ENCODE data around the gene KCTD5.
"Not testable (repeated sequence)": the region's sequence is repeated elsewhere in the genome, so short reads cannot be mapped to it uniquely, and the experiment has no call there.

The KCTD5 gene

DNA sequence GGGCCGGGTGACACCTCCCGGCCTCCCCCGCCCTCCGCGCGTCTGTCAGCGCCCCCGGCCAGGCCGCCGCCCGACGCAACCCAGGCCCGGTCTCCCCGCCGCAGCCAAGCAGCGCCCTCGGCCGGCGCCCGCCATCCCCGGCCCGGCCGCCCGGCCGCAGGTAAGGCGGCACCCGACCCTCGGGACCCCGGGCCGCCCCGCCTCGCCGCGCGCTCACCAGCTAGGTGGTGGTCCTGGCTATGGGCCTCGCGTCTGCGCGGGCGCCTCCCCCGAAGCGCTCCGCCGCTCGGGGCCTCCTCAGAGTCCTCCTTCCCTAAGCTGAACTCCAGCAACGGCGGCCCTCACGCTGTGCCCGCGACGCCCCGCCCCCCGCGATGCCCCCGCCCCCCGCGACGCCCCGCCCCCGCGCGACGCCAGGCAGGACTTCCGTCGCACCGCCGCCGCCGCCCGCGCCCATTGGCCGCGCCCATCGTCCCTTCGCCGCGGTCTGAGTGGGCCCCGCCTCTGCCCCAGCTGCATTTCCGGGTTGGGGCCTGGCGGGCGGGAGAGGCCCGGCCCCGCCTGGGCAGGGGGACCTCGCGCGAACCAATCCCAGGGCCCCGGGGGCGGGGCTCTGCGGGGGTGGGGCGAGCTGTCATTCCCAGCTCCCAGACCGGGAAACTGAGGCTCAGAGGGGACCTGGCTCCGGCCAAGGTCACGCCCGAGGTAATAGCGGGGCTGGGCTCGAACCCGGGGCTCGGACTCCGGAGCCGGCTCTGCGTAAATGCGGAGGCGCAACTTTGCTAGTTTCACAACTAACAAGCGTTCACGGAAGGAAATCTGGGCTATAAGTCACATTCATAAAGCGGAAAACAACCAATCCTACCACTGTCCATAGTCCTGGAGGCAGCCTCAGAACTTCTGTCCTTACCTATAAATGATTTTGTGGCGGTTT, 9.0 kb upstream of the KCTD5 start:
- peak; percentile 70 to 93 for DNase-seq

DNA sequence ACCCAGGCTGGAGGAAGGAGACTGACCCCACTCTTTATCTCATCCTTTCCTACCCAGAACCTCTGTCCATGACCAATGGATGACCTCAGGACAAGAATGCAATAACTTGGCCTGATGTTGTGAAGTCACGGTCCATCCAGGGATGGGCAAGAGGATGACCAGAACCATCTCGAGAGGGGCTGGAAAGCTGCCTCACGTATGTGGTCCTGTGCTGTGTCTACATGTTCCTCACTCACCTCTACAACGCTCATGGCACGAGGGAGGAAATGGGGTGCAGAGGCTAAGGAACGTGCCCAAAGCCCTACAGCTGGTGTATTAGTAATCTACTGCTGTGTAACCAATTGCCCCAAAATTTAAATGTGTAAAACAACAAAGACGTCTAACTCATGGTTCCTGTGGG, 7.3 kb upstream of the KCTD5 start:
- no peak for DNase-seq

DNA sequence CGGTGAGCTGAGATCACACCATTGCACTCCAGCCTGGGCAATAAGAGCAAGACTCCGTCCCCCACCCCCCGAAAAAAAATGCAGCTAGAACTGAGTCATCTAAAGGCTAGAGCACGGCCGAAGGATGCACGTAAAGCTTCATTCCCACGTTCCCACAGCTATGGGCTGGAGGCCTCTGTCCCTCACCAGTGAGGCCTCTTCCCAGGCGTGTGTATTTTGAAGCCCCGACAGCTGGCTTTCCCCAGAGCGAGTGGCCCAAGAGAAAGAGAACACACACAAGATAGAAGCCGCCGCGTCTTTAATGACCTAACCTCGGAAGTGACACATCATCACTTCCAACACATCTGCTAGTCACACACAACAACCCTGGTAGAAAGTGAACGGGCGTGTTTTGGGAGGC, 6.6 kb upstream of the KCTD5 start:
- no peak for DNase-seq

DNA sequence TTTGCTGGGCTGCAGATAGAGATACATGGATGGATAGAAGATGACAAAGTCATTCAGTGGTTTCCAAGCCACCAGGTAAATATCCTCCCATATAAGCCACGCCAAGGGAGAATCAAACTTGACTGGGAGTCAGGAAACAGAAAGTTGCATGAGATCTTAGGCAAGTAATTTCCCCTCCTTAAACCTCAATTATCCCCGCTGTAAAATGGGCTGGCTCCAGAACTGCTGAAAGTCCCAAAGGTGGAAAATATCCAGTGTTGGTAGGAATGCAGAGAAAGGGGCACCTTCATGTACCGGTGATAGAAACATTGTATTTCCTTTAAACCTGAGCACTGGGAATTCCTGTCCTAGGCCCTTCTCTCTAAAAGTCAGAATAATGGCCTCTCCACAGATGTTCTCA, 5.4 kb upstream of the KCTD5 start:
- not testable (repeated sequence) for DNase-seq

DNA sequence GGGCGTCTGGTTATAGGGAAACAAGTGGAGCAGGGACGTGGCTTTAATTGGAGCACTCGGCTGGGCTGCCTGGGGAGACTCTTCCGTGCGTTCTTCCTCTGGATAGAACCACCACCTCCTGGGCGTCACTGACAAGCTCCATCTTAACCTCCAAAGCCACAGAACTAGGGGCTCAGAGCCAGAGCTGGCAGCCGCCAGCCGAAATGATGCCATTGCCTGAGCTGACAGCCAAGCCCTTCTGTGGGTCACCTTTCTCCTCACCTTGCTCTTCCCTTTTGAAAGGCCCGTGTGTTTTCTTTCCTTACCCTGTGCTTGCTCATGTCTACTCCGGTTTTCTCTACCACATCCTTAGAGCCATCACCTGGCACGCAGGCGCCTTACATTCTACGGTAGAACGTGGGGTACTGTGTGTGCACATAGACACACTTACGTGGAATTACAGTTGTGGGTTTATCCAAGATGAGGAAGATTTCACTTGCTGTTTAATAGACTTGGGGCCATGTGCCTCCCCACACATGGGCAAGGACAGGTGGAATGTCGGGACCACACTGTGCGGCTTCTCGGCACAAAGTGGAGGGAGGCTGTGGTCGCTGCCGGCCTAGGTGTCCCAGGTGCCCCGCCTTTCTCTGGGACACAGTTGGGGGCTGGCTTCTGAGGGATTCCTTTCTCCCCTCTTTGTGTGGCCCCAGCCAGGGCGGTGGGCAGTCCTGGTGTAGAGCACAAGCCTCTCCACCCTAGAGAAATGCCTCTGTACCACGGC, 3.9 kb upstream of the KCTD5 start:
- not testable (repeated sequence) for DNase-seq

DNA sequence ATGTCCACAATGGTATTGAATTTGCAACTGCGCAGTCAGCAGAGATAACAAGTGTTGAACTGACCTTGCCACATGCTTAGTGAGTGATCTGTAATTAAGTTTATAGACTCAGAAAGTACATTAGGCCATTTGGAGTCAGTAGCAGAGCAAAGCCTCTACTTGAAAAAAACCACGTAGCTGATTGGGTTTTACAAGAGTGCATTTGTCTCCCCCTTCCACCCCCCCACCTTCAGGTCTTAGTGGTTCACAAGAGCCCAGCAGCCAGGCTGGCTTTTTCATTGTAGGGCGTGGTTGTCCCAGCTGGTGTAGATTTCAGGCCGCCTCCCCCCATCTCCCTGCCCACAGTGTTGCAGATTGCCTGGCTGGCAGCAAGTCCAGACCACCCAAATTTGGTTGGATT, 2.4 kb upstream of the KCTD5 start:
- not testable (repeated sequence) for DNase-seq

DNA sequence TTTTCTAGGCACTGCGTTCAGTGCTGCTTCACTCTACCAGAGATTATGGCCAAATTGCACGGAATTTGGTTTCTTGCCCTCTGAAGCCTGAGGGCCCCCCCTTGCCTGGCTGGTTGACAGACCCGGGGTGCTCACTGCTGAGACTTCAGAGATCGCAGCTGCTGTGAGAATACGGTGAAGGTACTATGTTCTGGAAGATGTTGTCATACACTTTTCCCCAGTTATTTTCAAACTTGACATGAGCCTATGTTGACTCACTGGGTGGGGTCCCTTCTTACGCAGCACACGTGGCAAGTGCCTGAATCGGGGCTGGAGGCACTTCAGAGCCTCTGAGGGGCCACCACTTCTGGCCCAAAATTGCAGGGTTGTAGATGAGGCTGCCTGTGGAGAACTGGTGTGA, 2.0 kb upstream of the KCTD5 start:
- DNase-seq, result not testable (repeated sequence)

DNA sequence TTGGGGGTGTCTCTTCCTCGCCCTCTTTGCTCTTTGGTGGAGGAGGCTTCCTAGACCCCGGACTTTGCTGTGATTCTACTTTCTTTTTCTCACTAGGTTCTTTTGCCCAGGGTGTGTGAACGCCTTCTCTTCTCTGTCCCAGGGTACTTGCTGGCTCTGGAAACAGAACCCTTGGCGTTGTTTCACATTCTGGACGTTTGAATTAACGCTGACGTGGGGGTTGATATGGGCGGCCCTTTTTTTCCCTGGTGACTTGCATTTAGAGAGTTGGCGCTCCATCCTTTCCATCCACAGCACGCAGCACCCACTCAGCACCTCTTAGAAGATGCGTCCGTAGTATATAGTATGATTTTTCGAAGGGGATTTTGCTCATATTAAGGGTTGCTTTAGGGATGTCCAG, 718 bp downstream of the KCTD5 start:
- not testable (repeated sequence) for DNase-seq

DNA sequence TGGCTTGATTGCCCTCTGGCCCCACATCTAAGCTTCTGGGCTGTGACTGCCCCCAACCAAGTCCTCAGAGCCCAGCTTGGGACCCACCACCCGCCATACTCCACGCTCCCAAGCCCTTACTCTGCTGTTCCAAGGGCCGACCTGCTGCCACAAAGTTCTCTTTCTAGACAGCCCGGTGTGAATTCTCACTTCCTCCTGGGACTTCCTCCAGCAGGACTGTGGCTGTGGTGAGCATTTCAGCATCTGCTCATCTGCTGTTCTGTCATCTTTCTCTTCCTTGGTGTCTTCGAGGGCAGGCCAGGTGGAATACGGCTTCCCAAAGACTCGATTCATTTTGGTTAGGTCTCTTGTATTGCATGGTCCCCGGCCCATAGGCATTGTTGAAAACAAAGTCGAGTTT, 3.8 kb downstream of the KCTD5 start:
- not testable (repeated sequence) for DNase-seq

DNA sequence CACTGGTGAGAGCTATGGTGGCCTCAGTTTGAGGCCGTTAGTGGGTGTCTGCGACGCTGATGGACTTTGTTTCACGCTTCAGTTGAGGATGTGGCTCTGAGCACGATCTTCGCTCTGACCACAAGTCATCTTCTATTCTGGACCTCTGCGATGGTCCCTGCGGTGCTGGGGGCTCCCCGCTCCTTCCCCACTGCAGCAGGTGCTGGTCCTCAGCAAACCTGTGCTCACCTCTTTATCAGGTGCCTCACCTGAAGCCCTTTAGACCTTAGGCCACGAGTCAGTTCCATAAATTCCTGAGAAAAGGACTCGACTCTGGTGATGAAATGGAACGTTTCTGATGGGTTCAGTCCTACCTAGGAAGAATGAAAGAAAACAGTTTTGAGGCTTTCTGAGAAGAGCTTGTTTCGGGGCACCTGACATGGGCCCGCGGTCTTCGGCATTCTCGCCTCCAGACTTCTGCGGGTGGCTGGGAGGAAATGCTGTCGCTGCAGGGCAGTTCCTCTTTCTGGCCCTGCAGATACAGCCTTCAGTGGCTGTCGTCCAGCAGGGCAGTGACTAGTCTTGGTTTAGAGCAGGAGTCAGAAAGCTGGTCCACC, 4.7 kb downstream of the KCTD5 start:
- DNase-seq, result no peak

DNA sequence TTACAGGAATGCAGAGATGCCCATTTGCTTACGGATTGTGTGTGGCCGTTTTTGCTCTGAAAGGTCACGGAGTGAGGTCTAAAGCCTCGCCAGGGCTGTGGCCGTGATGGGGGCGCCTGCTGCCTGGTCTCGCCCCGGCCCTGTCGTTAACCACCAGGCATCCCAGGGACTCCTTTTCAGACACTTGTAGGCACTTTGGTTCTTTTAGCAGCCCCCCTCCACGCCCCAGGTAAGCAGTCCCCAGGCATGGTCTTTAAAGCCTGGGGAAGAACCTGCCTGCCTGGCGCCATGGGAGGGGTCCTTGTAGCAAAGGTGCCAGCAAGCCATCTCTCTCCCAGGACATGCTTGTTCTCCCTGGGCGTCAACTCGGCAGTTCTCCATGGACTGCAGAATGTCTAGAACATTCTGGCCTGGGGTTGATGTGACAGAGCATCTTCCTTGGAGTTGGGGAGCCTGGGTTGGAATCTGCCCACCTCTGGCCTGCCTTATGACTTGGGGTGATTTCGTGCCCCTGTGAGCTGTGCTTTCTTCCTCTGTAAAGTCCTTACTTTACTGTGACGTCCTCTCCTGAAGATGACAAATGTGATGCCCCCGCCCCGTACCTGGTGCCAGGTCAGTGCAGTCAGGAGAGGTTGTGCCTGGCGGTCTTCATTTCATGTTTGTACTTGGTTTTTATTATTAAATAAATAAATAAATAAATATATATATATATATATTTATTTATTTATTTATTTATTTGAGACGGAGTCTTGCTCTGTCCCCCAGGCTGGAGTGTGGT, 5.4 kb downstream of the KCTD5 start:
- no peak for DNase-seq

DNA sequence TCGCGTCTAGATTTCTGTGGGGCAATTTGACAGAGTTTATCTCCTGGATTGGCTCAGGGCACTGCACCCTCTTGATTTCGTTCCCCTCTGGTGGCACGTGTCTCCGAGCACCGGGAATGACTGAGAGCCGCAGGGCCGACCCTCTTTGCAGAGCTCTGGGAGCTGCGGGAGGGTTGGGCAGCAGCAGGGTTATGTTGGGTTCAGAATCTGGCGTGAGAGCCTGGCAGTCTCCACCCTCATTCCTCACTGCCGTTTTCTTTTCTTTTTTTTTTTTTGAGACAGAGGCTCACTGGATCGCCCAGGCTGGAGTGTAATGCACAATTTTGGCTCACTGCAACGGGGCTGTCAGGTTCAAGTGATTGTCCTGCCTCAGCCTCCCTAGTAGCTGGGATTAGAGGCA, 7.1 kb downstream of the KCTD5 start:
- DNase-seq, result not testable (repeated sequence)

DNA sequence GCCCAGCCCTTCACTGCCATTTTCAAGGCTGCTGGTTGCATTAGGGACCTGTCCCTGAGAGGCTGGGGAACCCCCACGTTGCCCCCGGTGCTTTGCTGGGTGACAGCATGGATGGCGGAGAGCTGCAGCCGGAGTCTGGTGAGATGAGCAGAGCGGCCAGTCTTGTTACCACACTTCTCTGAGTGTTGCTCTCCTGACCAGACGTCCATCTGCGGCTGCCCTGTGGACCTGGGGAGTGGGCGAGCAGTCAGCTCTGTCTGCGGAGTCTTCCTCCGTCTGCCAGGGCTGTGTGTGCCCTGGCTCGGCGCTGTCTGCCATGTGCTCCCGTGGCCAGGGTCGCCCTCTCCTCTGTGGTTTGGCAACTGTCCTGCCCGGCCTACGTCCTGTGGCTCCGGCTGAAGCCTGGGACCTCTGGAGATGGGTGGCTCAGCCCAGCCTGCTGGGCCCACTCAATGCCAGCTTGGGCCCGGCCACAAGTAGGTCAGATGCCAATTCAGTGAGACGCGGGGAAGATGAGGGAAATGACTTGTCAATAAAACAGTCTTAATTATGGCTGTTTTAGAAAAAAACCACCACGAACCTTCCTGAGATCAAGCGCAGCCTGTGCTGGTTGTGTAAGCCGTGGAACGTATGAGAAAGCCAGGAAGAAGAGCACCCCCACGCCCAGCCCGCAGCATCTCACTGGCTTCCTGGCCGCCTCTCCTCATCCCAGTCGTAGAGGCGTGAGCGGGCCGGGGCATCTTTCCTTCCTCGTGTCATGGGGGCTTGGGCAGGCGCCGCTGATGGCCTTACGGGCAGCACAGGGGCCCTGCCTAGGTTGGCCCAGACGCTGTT, 7.9 kb downstream of the KCTD5 start:
- DNase-seq, result no peak

DNA sequence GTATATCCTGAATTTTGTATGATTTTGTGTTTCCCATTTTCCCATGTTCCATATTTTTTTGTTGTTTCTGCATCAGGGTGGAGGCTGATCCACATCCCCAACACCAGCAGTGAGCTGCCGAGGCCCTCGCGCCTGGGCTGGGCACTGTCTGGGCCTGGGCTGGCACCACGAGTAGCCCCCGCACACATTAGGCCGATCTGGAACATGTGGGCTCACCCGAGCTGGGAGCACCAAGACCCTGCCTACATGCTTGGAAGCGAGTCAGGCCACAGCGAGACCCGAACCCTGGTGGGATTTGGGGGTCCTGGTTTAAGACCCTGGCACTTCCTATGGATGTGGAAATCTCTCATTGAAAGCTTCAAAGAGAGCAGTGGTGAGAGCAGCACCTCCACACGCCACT, 8.5 kb downstream of the KCTD5 start:
- DNase-seq, result no peak

DNA sequence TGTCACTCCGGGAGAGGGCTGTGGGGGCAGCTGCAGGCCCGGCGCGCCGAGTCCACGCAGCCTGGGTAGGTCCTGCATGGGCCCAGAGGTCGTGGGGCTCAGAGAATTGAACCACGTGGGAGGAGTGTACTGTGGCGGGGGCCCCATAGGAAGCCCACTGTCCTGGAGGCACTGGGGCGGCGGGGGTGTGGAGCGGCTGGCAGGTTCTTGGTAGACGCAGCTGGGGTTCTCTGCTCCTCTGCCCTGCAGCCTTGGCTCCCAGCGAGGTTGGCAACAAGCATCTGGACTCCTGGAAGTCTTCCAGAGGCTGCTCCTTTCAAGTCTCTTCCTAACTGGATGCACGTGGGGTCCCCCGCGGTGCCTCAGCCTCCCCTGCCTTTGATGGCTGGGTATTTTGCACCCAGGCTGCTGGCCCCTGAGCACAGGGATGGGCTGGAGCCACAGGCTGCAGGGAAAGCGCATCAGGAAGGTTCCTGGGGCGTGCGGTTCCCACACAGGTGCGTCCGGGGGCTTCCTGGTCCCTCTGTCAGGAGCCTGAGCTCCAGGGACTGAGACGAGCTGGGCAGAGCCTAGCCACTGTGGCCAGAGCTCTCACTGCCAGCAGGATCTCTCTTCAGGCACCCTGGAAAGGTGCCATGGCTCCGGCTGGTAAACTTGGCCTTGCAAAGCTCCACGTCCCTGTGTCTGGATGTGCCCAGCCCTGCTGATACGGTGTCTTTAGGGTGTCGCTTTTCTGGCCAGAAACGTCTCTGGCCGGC, 9.3 kb downstream of the KCTD5 start:
- DNase-seq, result no peak

DNA sequence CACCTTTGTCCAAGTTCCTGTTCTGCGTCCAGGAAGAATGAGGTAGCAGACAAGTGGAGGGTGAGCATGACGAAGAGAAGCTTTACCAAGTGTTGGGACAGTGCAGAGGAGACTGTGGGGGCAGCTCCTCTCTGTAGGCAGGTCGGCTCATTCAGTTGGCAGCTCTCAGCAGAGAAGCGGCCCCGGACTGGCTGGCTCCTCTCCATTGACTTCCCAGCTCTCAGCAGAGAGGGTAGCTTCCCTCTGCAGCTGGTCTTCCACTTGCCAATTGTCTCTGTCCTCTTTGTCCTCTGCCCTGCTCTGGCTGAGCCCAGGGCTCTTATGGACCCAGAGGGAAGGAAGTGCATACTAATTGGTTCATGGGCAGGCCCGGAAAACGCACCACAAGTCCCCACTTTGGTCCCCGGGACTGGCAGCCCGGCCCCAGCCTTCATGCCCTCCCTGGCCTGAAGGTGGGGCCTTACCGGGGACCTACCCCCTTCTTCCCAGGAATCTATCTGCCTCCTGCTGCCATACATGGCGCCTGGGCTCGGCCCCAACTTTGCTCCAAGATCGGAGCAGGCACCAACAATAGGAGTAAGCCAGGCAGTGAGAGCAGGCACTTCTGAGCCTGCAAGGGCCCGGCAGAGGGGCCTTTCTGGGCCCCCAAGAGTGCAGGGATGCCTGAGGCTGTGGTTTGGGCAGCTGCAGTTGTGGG, 10.1 kb downstream of the KCTD5 start:
- DNase-seq, result no peak

DNA sequence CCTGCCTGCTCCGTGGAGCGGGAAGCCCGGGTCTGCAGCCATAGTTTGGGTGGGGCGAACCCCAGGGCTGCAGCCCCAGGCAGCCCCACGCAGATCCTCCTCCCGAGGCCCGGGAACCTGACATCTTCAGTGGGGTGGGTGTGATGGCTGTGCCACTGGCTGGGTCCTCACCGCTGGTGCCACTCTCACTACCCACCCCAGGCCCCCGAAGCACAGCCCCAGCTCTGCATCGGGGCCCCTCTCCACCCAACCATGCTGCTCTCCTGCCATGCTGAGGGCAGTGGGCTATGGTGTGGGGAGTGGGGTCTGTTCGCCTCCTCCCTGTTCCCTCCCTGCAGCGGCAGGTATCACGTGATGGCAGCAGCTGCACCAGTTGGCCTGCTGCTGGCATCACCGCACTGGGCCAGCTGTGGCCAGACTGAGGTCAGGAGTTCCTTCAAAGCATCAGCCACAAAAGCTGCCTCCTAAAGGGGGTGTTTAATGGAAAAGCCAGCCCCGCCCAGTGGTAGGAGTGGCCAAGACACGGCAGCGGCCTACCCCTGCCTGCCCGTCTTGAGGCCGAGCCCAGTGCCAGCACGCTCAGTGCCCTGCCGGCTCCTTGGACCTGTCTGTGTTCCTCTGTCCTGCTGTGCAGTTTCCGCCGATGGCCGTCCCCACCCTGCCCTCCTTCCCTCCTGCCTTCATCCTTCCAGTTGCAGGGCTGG, 10.8 kb downstream of the KCTD5 start:
- DNase-seq, result no peak

DNA sequence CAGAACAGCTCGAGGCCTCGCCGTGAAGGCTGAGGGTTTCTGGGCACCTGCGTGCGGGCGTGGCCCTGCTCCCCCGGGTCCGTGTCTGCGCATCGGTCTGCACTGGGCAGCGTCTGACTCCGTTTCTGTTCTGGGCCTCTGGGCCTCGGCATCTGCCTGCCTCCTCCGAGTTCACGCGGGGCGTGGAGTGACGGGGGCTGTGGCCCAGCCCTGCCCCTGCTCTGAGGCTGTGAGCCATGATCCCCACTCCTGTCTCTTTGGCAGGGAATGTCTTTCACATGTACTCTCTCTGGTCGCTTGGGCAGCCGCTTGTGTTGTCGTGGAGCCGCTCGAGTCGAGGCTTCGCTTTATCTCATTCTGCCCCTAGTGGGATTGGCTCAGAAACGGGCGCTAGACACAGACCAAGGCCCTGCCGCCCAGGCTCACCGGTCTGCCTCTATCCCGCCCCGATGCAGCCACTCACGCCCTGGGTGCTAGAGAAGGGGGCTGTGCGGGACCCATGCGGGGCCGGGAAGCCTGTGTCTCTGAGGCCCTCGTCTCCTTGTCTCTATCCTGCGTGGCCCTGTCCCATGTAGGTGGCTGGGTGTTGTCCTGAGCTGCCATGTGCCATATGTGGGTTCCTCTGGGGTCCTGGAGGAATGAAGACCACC, 14.4 kb downstream of the KCTD5 start:
- DNase-seq, result not testable (repeated sequence)

DNA sequence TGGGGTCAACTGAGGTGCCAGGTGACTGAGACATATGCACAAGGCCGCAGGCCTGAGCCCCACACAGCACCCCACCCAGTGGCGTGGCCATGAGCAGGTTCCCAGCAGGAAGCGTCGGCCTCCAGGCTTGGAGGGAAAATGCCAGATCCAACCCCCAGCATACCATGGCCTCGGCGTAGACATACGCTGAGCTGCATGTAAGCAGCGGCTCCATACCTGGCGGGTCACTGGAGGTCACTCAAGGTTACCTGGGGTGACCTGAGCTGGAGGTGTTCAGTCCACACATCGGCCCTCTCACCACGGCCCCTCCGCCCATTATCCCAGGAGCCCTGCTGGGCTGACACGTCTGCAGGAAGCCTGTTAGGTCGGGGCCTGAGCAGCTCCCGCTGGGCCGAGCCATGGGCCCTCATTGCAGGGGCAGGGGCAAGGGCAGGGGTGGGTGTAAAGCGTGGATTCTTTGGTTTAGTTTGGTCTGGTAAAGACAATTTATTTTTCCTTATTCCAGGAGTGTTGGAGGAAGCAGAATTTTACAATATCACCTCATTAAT, 15.2 kb downstream of the KCTD5 start:
- no peak for DNase-seq

Data from NCI-H526 (cell line).